SK-N-MC (cell line): ENCODE results near the gene ATP2B1.
"Not testable (repeated sequence)": the region's sequence is repeated elsewhere in the genome, so short reads cannot be mapped to it uniquely, and the experiment has no call there.

Experiments
- DNase-seq: peaks from one replicate; pipeline ENCODE4 v3.0.0-alpha.2; 2011; ENCODE audit warnings: low read depth, low spot score
- H3K27ac ChIP-seq: fragments of 200-600 bp; sonication (generic); 2 replicates; pipeline ENCODE4 v1.5.1; 2016; ENCODE audit warnings: mixed run types
- H3K36me3 ChIP-seq: fragments of 200-600 bp; sonication (generic); 2 replicates; pipeline ENCODE4 v1.6.1; 2017; ENCODE audit warnings: antibody characterized with exemption, low read length, mixed read lengths; ENCODE audit not compliant: insufficient read depth
- H3K4me3 ChIP-seq: fragments of 200-600 bp; sonication (generic); 2 replicates; pipeline ENCODE4 v1.5.1; 2016
- H3K9ac ChIP-seq: fragments of 200-600 bp; sonication (generic); 2 replicates; pipeline ENCODE4 v1.8.0; 2017; ENCODE audit warnings: mixed run types, mixed read lengths; ENCODE audit not compliant: insufficient read length
- H3K9me3 ChIP-seq: fragments of 200-600 bp; sonication (generic); 2 replicates; pipeline ENCODE4 v1.6.1; 2017; ENCODE audit warnings: low read depth, mild to moderate bottlenecking, antibody characterized with exemption, low read length, moderate library complexity, mixed read lengths
- EZH2 ChIP-seq: fragments of 200-600 bp; sonication (generic); IDR thresholded peaks from one replicate; pipeline ENCODE4 v1.6.1; 2017; ENCODE audit warnings: antibody characterized with exemption
- FOXP2 ChIP-seq: optimal IDR thresholded peaks from 2 replicates; pipeline ENCODE3; 2011; ENCODE audit warnings: mild to moderate bottlenecking, moderate library complexity; ENCODE audit not compliant: insufficient read depth; ENCODE audit errors: extremely low read length, control extremely low read depth
- POLR2AphosphoS5 ChIP-seq: IDR thresholded peaks from 2 replicates; pipeline ENCODE4 v1.6.1; 2012; ENCODE audit warnings: mild to moderate bottlenecking, low read depth, low read length, borderline replicate concordance

The ATP2B1 gene

DNA sequence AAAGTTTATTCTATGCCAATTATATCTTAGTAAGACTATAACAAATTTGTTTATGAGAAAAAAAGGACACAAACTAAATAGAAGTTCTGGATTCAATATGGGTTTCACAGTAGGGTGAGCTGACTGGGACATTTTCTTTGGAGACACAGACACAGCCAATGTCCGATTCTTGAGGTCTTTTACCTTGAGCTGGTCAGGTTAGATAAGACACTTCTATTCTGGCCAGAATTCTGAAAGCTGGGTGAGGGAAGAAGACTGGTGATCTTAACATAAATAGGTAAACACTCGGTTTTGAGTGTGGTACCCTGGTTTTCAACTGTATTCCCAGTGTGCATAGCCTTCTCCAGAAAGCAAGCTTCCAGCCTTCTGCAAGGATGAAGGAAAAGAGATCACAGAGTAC, 10.0 kb downstream of the ATP2B1 start:
- no peak for DNase-seq
- Histone ChIP-seq H3K4me3 (no peak overlapping the region), H3K9ac (no peak overlapping the region), H3K36me3 (no peaks in the 10 kb centered on the region), H3K9me3 (no peaks in the 10 kb centered on the region), H3K27ac (no peak overlapping the region)
- no peak for TF ChIP-seq FOXP2

DNA sequence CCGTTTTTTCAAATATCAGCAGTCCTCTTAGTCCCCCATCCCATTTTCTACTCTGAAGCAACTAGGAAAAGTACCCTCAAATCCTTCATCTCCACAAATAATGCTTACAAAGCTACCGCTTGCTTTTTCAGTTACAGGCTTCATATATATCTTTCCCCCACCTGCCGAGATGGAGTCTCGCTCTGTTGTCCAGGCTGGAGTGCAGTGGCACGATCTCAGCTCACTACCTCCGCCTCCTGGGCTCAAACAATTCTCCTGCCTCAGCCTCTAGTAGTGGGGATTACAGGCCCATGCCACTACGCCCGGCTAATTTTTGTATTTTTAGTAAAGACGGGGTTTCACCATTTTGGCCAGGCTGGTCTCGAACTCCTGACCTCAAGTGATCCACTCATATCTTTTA, 10.9 kb downstream of the ATP2B1 start:
- H3K9ac ChIP-seq, DNase-seq, H3K4me3 ChIP-seq, H3K9me3 ChIP-seq, H3K36me3 ChIP-seq, H3K27ac ChIP-seq: not testable (repeated sequence)

DNA sequence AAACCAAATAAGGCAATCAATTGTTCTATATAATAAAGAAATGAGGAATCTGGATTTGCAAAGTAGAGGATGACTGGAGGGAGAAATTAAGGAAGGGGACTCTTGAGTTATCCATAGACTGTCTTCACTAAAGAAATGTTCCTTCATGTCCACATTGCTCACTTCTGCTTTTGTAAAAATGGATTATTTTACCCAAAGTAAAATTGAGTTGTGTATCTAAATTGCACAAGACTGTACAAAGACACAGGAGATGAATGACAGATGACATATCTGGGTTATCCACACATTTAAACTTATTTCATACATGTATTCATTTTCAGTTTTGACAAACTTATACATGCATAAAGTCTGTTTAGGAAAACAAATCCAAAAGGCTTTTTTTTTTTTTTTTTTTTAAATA, 11.3 kb downstream of the ATP2B1 start:
- Histone ChIP-seq H3K9me3 (no peaks in the 10 kb centered on the region), H3K27ac (no peak overlapping the region), H3K4me3 (no peak overlapping the region), H3K36me3 (no peaks in the 10 kb centered on the region), H3K9ac (no peak overlapping the region)
- DNase-seq, result no peak
- TF ChIP-seq FOXP2, result no peak
- no peak for TF ChIP-seq EZH2
- TF ChIP-seq POLR2AphosphoS5, result no peak

DNA sequence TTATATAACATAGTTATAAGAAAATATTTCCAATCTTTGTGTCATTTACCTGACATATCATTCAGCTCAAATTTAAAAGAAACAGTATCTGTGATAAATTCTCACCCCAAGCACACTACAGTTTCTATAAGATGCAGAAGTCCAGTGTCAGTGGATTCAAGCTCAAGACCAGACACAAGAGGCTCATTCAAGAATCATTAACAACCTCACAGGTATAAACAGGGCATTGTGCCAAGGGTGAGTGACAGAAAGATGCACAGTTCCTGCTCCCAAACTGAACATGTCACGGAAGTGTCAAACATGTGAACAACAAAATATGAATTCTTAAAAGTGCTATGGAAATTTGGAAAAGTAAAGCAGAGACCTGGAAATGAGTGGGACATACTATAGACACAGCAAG, 12.8 kb downstream of the ATP2B1 start:
- Histone ChIP-seq H3K27ac (no peak overlapping the region), H3K9me3 (no peaks in the 10 kb centered on the region), H3K36me3 (no peaks in the 10 kb centered on the region), H3K4me3 (no peak overlapping the region), H3K9ac (no peak overlapping the region)
- no peak for TF ChIP-seq POLR2AphosphoS5
- no peak for TF ChIP-seq FOXP2
- TF ChIP-seq EZH2, result no peak
- no peak for DNase-seq

DNA sequence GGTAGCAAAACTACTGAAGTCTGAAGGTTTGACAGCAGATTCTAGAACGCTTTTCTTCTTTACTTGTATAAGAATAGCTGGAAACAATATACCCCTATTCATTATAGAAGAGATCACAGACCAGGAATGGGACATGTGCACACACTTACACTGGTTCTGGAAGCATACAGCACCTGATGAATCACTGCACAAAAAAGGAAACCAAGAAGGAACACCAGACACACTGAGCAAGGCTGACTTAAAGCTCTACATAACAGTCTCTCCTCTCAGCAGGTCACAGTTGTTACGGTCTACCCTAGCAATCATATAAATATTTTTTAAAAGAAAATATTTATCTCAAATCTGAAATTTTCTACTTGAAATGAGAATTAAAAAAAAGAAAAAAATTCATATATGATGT, 13.5 kb downstream of the ATP2B1 start:
- DNase-seq, result no peak
- TF ChIP-seq EZH2 (no peak), POLR2AphosphoS5 (no peak), FOXP2 (no peak)
- H3K27ac ChIP-seq, result no peak overlapping the region
- H3K4me3 ChIP-seq, result no peak overlapping the region
- H3K36me3 ChIP-seq, result no peaks in the 10 kb centered on the region
- no peaks in the 10 kb centered on the region for H3K9me3 ChIP-seq
- no peak overlapping the region for H3K9ac ChIP-seq

DNA sequence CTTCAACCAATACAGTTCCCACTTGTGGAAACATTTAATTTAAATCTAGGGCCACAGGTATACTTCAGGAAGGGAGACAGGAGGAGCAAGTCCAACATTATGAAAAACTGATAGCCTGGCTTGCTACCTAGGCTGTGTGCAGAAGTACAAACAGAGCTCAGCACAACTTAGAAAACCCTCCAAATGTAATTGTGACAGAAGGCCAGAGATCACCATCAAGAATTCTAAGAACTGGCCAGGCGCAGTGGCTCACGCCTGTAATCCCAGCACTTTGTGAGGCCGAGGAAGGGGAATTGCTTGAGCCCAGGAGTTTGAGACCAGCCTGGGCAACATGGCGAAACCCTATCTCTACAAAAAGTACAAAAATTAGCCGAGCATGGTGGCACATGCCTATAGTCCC, 14.1 kb downstream of the ATP2B1 start:
- no peak overlapping the region for H3K9ac ChIP-seq
- H3K9me3 ChIP-seq, result no peaks in the 10 kb centered on the region
- H3K36me3 ChIP-seq, result no peaks in the 10 kb centered on the region
- no peak for TF ChIP-seq POLR2AphosphoS5
- no peak for TF ChIP-seq FOXP2
- no peak for TF ChIP-seq EZH2
- H3K4me3 ChIP-seq, result no peak overlapping the region
- no peak for DNase-seq
- no peak overlapping the region for H3K27ac ChIP-seq

DNA sequence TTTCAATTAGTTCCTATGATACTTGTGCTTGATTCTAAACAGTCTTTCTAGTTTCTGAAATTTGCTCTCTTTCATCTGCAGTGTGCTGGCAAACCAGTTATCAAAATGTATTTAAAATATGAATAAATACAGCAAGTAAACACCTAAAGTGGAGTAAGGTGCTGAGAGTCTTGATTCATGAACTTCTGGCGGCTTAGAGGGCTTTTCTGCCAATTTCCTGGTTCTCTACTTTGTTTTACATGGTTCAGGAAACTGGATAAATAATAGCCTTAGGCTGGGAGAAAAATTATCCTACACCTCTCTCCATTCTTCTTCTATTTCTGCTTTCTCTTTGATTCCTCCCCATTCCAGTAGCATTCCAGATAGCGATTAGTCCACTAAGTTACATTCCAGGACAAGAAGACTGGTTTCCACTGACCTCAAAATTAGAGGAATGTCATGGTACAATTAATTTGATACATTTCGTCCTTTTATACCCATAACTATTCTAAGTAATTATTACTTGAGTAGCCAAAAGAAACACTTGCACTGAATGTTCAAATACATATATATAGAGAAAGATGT, 14.9 kb downstream of the ATP2B1 start:
- no peak overlapping the region for H3K27ac ChIP-seq
- no peak overlapping the region for H3K4me3 ChIP-seq
- H3K36me3 ChIP-seq, result no peaks in the 10 kb centered on the region
- H3K9me3 ChIP-seq, result no peaks in the 10 kb centered on the region
- DNase-seq, result no peak
- TF ChIP-seq POLR2AphosphoS5 (no peak), FOXP2 (no peak), EZH2 (no peak)
- H3K9ac ChIP-seq, result no peak overlapping the region

DNA sequence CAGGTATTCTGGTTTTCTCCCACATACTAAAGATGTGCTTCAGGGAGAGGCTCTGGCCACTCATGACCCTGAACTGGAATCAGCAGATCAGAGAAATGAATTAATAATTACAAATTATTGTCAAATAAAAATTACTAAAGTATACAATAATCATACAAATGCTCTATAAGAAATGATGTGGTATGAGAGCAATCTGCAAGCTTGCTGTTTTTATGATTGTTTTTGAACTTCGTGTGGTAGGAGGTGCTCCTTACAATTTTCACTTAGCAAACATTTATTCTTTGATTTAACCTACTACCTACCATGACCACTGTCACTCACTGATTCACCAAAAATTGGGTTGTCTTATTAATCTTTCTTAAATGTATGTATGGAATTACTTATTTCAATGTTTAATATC, 16.2 kb downstream of the ATP2B1 start:
- H3K4me3 ChIP-seq, result no peak overlapping the region
- no peak overlapping the region for H3K9ac ChIP-seq
- H3K36me3 ChIP-seq, result no peaks in the 10 kb centered on the region
- DNase-seq, result no peak
- no peaks in the 10 kb centered on the region for H3K9me3 ChIP-seq
- no peak overlapping the region for H3K27ac ChIP-seq
- TF ChIP-seq EZH2 (no peak), POLR2AphosphoS5 (no peak), FOXP2 (no peak)

DNA sequence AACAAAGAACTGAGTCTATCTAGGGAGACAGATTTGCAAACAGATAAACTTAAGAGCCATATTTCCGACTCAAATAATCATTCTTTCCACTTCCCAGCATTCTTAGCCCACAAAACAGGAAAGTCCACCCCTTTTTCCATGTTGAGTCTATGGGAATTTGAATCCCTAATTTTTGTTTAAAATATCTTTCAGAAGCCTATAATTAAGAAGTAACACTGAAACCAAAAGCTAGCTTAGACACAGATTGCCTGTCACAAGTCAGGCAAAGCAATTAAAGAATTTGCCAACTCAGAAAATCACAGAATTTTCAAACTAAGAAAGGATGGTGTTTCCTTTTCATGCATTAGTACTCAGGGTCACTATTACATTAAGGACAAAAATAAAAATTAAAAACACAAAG, 17.0 kb downstream of the ATP2B1 start:
- no peak for TF ChIP-seq FOXP2
- TF ChIP-seq EZH2, result no peak
- TF ChIP-seq POLR2AphosphoS5, result no peak
- DNase-seq, result no peak

More for the DNA sequence above, 17.0 kb downstream of the ATP2B1 start:
- no peaks in the 10 kb centered on the region for H3K36me3 ChIP-seq
- no peak overlapping the region for H3K27ac ChIP-seq
- no peak overlapping the region for H3K9ac ChIP-seq
- no peaks in the 10 kb centered on the region for H3K9me3 ChIP-seq
- H3K4me3 ChIP-seq, result no peak overlapping the region
